B cell (primary cell): ENCODE results near the gene MATN3. TPM values are rescaled to one million over a fixed set of nuclear protein-coding genes. Genes with fewer than 3 reads are reported as not detected.

Source experiments
- ATAC-seq: fragments of 200-7000 bp; cut with Tn5 transposase; one replicate; pipeline ENCODE4 v1.10.0; 2021; ENCODE audit warnings: low read depth, mild to moderate bottlenecking, moderate number of reproducible peaks, moderate library complexity
- CTCF ChIA-PET: fragments of 350-600 bp; sonication (Branson Sonifier 250); formaldehyde crosslinking; loops from one replicate; lab custom pipeline; 2021; ENCODE audit warnings: antibody characterized with exemption, inconsistent platforms; lab: Charles Lee
- POLR2A ChIA-PET: fragments of 350-600 bp; sonication (Branson Sonifier 250); formaldehyde crosslinking; loops from one replicate; lab custom pipeline; 2021; ENCODE audit warnings: antibody characterized with exemption; lab: Charles Lee
- DNase-seq: peaks from one replicate; pipeline ENCODE4 v3.0.0; 2013
- H2AFZ ChIP-seq: 2 replicates; pipeline ENCODE4 v1.6.1; 2012; ENCODE audit warnings: mild to moderate bottlenecking, low read depth, low read length; ENCODE audit not compliant: insufficient read depth, poor library complexity, severe bottlenecking
- H3K27ac ChIP-seq, 2 donors: 1 replicate in 1 of 2; 2 replicates in 1 of 2; pipeline ENCODE4 v1.5.1; 2012 to 2013; ENCODE audit warnings: low read length in 2 of 2, mild to moderate bottlenecking in 2 of 2, moderate library complexity in 1 of 2
- H3K27me3 ChIP-seq, 4 experiments: fragments of 200-600 bp in 1 of 4; sonication (generic) in 1 of 4; replicated peaks in 1 of 4; 1 replicate in 2 of 4; 2 replicates in 2 of 4; pipeline versions ENCODE4 v1.6.1 to v1.7.0; 2013 to 2016; ENCODE audit warnings: low read length in 3 of 4, mild to moderate bottlenecking in 2 of 4, mixed read lengths in 1 of 4, moderate library complexity in 1 of 4; ENCODE audit not compliant: insufficient read depth in 4 of 4, control insufficient read depth in 3 of 4; ENCODE audit errors: control extremely low read depth in 1 of 4
- H3K36me3 ChIP-seq, 2 experiments: replicated peaks in 1 of 2; 1 replicate in 1 of 2; 2 replicates in 1 of 2; pipeline versions ENCODE4 v1.6.1 to v1.7.1; 2013; ENCODE audit warnings: low read length in 1 of 2; ENCODE audit not compliant: insufficient read depth in 2 of 2, control insufficient read depth in 1 of 2; ENCODE audit errors: control extremely low read depth in 1 of 2, extremely low read depth in 1 of 2
- H3K4me1 ChIP-seq, 2 donors: fragments of 200-600 bp in 1 of 2; sonication (generic) in 1 of 2; 1 replicate in 1 of 2; 2 replicates in 1 of 2; pipeline versions ENCODE4 v1.5.1 to v1.6.1; 2013 to 2017; ENCODE audit warnings: low read length in 2 of 2; ENCODE audit not compliant: control insufficient read depth in 2 of 2, insufficient read depth in 2 of 2
- H3K4me2 ChIP-seq: replicated peaks from 2 replicates; pipeline ENCODE3; 2012; ENCODE audit warnings: mild to moderate bottlenecking, low read depth, low read length; ENCODE audit not compliant: poor library complexity, severe bottlenecking
- H3K4me3 ChIP-seq, 5 experiments: fragments of 200-600 bp in 1 of 5; sonication (generic) in 1 of 5; 1 replicate in 3 of 5; 2 replicates in 2 of 5; pipeline versions ENCODE4 v1.5.1 to v1.7.0; 2011 to 2016; ENCODE audit warnings: low read length in 4 of 5, mild to moderate bottlenecking in 4 of 5, low read depth in 2 of 5, control low read depth in 1 of 5, moderate library complexity in 1 of 5; ENCODE audit not compliant: insufficient read depth in 1 of 5; ENCODE audit errors: control extremely low read depth in 1 of 5, extremely low read depth in 1 of 5
- H3K79me2 ChIP-seq: fragments of 200-600 bp; sonication (generic); one replicate; pipeline ENCODE4 v1.6.0; 2016; ENCODE audit warnings: low read length; ENCODE audit not compliant: control insufficient read depth, insufficient read depth
- H3K9ac ChIP-seq: fragments of 200-600 bp; sonication (generic); 2 replicates; pipeline ENCODE4 v1.6.1; 2017; ENCODE audit warnings: mild to moderate bottlenecking, low read length, moderate library complexity
- H3K9me3 ChIP-seq, 3 donors: one replicate each; pipeline versions ENCODE4 v1.6.1 to v1.7.1; 2013; ENCODE audit warnings: low read length in 2 of 3; ENCODE audit not compliant: control insufficient read depth in 2 of 3, insufficient read depth in 1 of 3; ENCODE audit errors: control extremely low read depth in 1 of 3
- H4K20me1 ChIP-seq: 2 replicates; pipeline ENCODE4 v1.6.0; 2012; ENCODE audit warnings: mild to moderate bottlenecking, low read length; ENCODE audit not compliant: insufficient read depth, control insufficient read depth, poor library complexity, severe bottlenecking
- H3K27ac Mint-ChIP-seq: one replicate; pipeline ENCODE4 v1.8.0; 2021; ENCODE audit warnings: mixed read lengths
- H3K27me3 Mint-ChIP-seq: one replicate; pipeline ENCODE4 v1.8.0; 2021; ENCODE audit warnings: mixed read lengths
- H3K4me1 Mint-ChIP-seq: one replicate; pipeline ENCODE4 v1.8.0; 2021; ENCODE audit warnings: mixed read lengths
- H3K4me3 Mint-ChIP-seq: one replicate; pipeline ENCODE4 v1.8.0; 2021; ENCODE audit warnings: mixed read lengths
- H3K9me3 Mint-ChIP-seq: one replicate; pipeline ENCODE4 v1.8.0; 2022; ENCODE audit warnings: mixed read lengths; ENCODE audit not compliant: insufficient read depth
- EZH2 ChIP-seq: IDR thresholded peaks from 2 replicates; pipeline ENCODE4 v1.6.1; 2012; ENCODE audit warnings: borderline replicate concordance, low read depth, mild to moderate bottlenecking, moderate library complexity, low read length; ENCODE audit not compliant: insufficient read depth, poor library complexity, severe bottlenecking
- WGBS: methylation state at CpG from one replicate; pipeline ENCODE4 v1.1.5; 2013; ENCODE audit warnings: missing lambda C conversion rate; ENCODE audit not compliant: insufficient coverage; 5-methylcytosine and 5-hydroxymethylcytosine counted together
- intact Hi-C: fragments of 100-400 bp; cut with micrococcal nuclease; formaldehyde crosslinking; loops from one replicate; pipeline ENCODE4 v1.10.0; 2022
- polyA plus RNA-seq: library from polyadenylated mRNA; depleted of rRNA; stranded (reverse); fragments of >200 nt; gene quantifications from 2 replicates; pipeline ENCODE4 v1.2.3, GENCODE V29; 2012
- total RNA-seq, 2 donors: library from RNA; stranded (reverse); fragments of 120-200 nt in 1 of 2; gene quantifications; 1 replicate in 1 of 2; 2 replicates in 1 of 2; pipeline versions ENCODE4 v1.2.3 to v1.2.4, GENCODE V29; 2013 to 2022
- TF ChIP-seq, protein P1 (sequence below): fragments of 200-600 bp; IDR thresholded peaks from one replicate; pipeline ENCODE4 v1.8.0; 2022; ENCODE audit warnings: antibody characterized with exemption, mild to moderate bottlenecking

The MATN3 gene
- total and polyA plus RNA-seq, 2 donors (not counting 1 experiment from before 2014, with no cell fraction given), result not detected

DNA sequence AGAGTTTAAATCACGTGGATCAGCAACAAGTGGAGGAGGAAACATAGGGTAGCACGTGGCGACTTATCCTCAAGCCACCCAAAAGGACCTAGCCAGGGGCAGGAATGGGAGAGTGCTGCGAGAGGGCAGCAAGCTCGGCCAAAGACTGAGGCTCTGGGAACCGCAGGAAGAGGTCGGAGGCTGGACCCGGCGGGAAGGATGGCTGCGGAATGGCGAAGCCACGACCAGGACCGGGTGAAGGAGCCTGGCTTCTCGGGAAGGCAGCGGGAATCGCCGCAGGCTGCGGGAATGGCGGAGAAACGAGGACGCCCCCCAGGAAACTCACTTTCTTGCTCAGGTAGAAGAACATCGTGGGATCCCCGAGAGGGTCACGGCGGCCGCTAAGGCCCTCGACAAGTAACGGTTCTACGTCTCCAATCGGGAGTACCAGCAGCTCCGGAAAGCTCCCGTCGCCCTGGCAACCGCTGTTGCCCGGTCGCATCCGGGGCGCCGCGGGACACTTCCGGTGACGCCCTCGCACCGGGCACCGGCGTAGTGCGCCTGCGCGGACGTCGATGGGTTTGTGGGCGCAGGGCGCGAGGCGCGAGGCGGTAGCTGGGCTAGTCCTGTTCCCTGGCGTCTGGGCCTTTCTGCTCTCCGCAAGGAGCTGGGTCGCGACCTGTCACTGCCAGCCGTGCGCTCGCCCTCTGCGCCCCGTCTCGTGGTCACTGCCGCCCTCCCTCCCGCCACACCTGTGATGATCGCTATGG is 22.6 kb downstream of the MATN3 start, which contains the start of gene WDR35:
Gene WDR35, minus strand, starts transcription at position 439 of the 749 bp plus-strand sequence. Its CDS starts 90 bp downstream, at position 349.
- ChIA-PET CTCF (interaction anchor here (0.7 to 1.3 kb wide), 5 partner anchors 22 to 64 kb away, joined by 3 to 4 read pairs (median 3); no protein-coding TSS in a partner anchor), POLR2A (interaction anchor here (0.6 kb wide), 3 partner anchors 55 to 89 kb away, joined by 3 to 5 read pairs (median 3); no protein-coding TSS in a partner anchor)
- peak within 1 kb of the TSS; percentile 82 for H3K4me2 ChIP-seq
- peak within 1 kb of the TSS; percentile 96 for H2AFZ ChIP-seq
- no peaks in the 10 kb centered on the region for H3K9me3 Mint-ChIP-seq
- H3K27me3 Mint-ChIP-seq, result peaks cover 21% of the 10 kb centered on the region
- DNase-seq (peak; percentile 92), ATAC-seq (peak; percentile 88)
- peak within 1 kb of the TSS; percentile 91 for H3K4me3 Mint-ChIP-seq
- TF ChIP-seq, protein P1, sequence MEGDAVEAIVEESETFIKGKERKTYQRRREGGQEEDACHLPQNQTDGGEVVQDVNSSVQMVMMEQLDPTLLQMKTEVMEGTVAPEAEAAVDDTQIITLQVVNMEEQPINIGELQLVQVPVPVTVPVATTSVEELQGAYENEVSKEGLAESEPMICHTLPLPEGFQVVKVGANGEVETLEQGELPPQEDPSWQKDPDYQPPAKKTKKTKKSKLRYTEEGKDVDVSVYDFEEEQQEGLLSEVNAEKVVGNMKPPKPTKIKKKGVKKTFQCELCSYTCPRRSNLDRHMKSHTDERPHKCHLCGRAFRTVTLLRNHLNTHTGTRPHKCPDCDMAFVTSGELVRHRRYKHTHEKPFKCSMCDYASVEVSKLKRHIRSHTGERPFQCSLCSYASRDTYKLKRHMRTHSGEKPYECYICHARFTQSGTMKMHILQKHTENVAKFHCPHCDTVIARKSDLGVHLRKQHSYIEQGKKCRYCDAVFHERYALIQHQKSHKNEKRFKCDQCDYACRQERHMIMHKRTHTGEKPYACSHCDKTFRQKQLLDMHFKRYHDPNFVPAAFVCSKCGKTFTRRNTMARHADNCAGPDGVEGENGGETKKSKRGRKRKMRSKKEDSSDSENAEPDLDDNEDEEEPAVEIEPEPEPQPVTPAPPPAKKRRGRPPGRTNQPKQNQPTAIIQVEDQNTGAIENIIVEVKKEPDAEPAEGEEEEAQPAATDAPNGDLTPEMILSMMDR, result no peak
- no peak for TF ChIP-seq EZH2
- intact Hi-C loops, result loop anchor here (1.0 to 10.0 kb wide), 6 partner anchors 23 to 1430 kb away; partner anchors contain the start of genes LAPTM4A, MATN3, RDH14 and RHOB
- no peaks in the 10 kb centered on the region for H3K79me2 ChIP-seq
- H3K27ac ChIP-seq, result peak within 1 kb of the TSS; percentile 69 to 77
- H3K27ac Mint-ChIP-seq, result peak within 1 kb of the TSS; percentile 89
- no peaks in the 10 kb centered on the region for H3K9me3 ChIP-seq
- peaks cover 28% of the 10 kb centered on the region for H3K4me1 Mint-ChIP-seq
- peak within 1 kb of the TSS; percentile 90 for H3K9ac ChIP-seq
- no peaks in the 10 kb centered on the region for H3K36me3 ChIP-seq
- WGBS, result under 1% methylated on average over 66 of the region's 70 CpGs
- no peaks in the 10 kb centered on the region for H4K20me1 ChIP-seq
- peaks cover 0 to 7% (median 2%) of the 10 kb centered on the region in 4 experiments for H3K27me3 ChIP-seq
- peak within 1 kb of the TSS; percentile 68 to 93 (median 88) for H3K4me3 ChIP-seq
- H3K4me1 ChIP-seq, result peaks cover 16 to 22% of the 10 kb centered on the region in 2 donors
